ENCODE results near the gene SREK1IP1.

The SREK1IP1 gene

GRCh38 chr5:64744914-64745313 lies 23.6 kb downstream of the SREK1IP1 start:
- DNase-seq (ENCODE audit: low spot score): no peak
- Histone ChIP-seq H2AK5ac (ENCODE audit: low read depth, low read length) (no peak overlapping the region), H2BK5ac (ENCODE audit: low read length) (no peak overlapping the region), H2AFZ (ENCODE audit: low read length) (no peak overlapping the region), H3K14ac (ENCODE audit: low read length) (no peak overlapping the region), H2BK12ac (ENCODE audit: low read length) (no peak overlapping the region), H3K27ac (replicated peaks; ENCODE audit: low read length) (no peak overlapping the region), H3K23ac (ENCODE audit: low read depth, low read length, poor library complexity) (no peak overlapping the region), H3K9me3 (replicated peaks in 1 of 2; ENCODE audit: control insufficient read depth in 2 of 2, insufficient read depth in 1 of 2, low read depth in 1 of 2, low read length in 2 of 2) (no peaks in the 10 kb centered on the region), H3K79me1 (ENCODE audit: low read depth, low read length) (no peaks in the 10 kb centered on the region), H3K4me1 (ENCODE audit: control insufficient read depth in 2 of 2, insufficient read depth in 1 of 2, low read depth in 1 of 2, low read length in 2 of 2) (no peaks in the 10 kb centered on the region), H2BK120ac (ENCODE audit: low read depth, low read length) (no peak overlapping the region), H4K8ac (ENCODE audit: low read depth, low read length) (no peak overlapping the region), H3K9ac (ENCODE audit: low read depth, low read length, poor library complexity) (no peak overlapping the region), H3K4me2 (ENCODE audit: insufficient read depth, low read length, poor library complexity, severe bottlenecking) (no peak overlapping the region), H3K4ac (ENCODE audit: low read length) (no peak overlapping the region), H3K27me3 (ENCODE audit: control insufficient read depth in 3 of 3, insufficient read depth in 3 of 3, low read depth in 1 of 3, low read length in 3 of 3) (no peaks in the 10 kb centered on the region), H3K36me3 (replicated peaks in 1 of 2; ENCODE audit: control insufficient read depth in 2 of 2, insufficient read depth in 2 of 2, low read length in 2 of 2) (peaks cover 7 to 40% of the 10 kb centered on the region in 2 donors), H3K4me3 (ENCODE audit: low read length in 2 of 2) (no peak overlapping the region), H3K18ac (ENCODE audit: low read length) (no peak overlapping the region), H2BK15ac (ENCODE audit: low read length) (no peak overlapping the region), H4K91ac (ENCODE audit: low read depth, low read length, poor library complexity) (no peak overlapping the region)
- WGBS, 2 donors (ENCODE audit: extremely low coverage in 2 of 2, insufficient read length in 2 of 2, insufficient replicate concordance in 1 of 2): no CpG with 5 or more reads among the region's 1 CpG

GRCh38 chr5:64742821-64743220 lies 25.7 kb downstream of the SREK1IP1 start:
- Histone ChIP-seq H2AFZ (ENCODE audit: low read length) (no peak overlapping the region), H3K36me3 (replicated peaks in 1 of 2; ENCODE audit: control insufficient read depth in 2 of 2, insufficient read depth in 2 of 2, low read length in 2 of 2) (peaks cover 7 to 53% of the 10 kb centered on the region in 2 donors), H3K4ac (ENCODE audit: low read length) (no peak overlapping the region), H4K8ac (ENCODE audit: low read depth, low read length) (no peak overlapping the region), H3K27ac (replicated peaks; ENCODE audit: low read length) (no peak overlapping the region), H2BK5ac (ENCODE audit: low read length) (no peak overlapping the region), H3K14ac (ENCODE audit: low read length) (no peak overlapping the region), H3K4me3 (ENCODE audit: low read length in 2 of 2) (no peak overlapping the region), H3K23ac (ENCODE audit: low read depth, low read length, poor library complexity) (no peak overlapping the region), H2BK120ac (ENCODE audit: low read depth, low read length) (no peak overlapping the region), H2BK15ac (ENCODE audit: low read length) (no peak overlapping the region), H3K4me2 (ENCODE audit: insufficient read depth, low read length, poor library complexity, severe bottlenecking) (no peak overlapping the region), H3K79me1 (ENCODE audit: low read depth, low read length) (no peaks in the 10 kb centered on the region), H3K9ac (ENCODE audit: low read depth, low read length, poor library complexity) (no peak overlapping the region), H4K91ac (ENCODE audit: low read depth, low read length, poor library complexity) (no peak overlapping the region), H3K27me3 (ENCODE audit: control insufficient read depth in 3 of 3, insufficient read depth in 3 of 3, low read depth in 1 of 3, low read length in 3 of 3) (no peaks in the 10 kb centered on the region), H2AK5ac (ENCODE audit: low read depth, low read length) (no peak overlapping the region), H3K9me3 (replicated peaks in 1 of 2; ENCODE audit: control insufficient read depth in 2 of 2, insufficient read depth in 1 of 2, low read depth in 1 of 2, low read length in 2 of 2) (no peaks in the 10 kb centered on the region), H3K4me1 (ENCODE audit: control insufficient read depth in 2 of 2, insufficient read depth in 1 of 2, low read depth in 1 of 2, low read length in 2 of 2) (no peaks in the 10 kb centered on the region), H3K18ac (ENCODE audit: low read length) (no peak overlapping the region), H2BK12ac (ENCODE audit: low read length) (no peak overlapping the region)
- no peak for DNase-seq (ENCODE audit: low spot score)

- Histone ChIP-seq H4K8ac (ENCODE audit: low read depth, low read length) (no peak overlapping the region), H3K27me3 (ENCODE audit: control insufficient read depth in 3 of 3, insufficient read depth in 3 of 3, low read depth in 1 of 3, low read length in 3 of 3) (no peaks in the 10 kb centered on the region), H3K4me3 (ENCODE audit: low read length in 2 of 2) (no peak overlapping the region), H3K9ac (ENCODE audit: low read depth, low read length, poor library complexity) (no peak overlapping the region), H3K4me2 (ENCODE audit: insufficient read depth, low read length, poor library complexity, severe bottlenecking) (no peak overlapping the region), H2BK15ac (ENCODE audit: low read length) (no peak overlapping the region), H3K9me3 (replicated peaks in 1 of 2; ENCODE audit: control insufficient read depth in 2 of 2, insufficient read depth in 1 of 2, low read depth in 1 of 2, low read length in 2 of 2) (no peaks in the 10 kb centered on the region), H2BK12ac (ENCODE audit: low read length) (no peak overlapping the region), H2AFZ (ENCODE audit: low read length) (no peak overlapping the region), H3K4ac (ENCODE audit: low read length) (no peak overlapping the region), H2AK5ac (ENCODE audit: low read depth, low read length) (no peak overlapping the region), H3K14ac (ENCODE audit: low read length) (no peak overlapping the region), H3K27ac (replicated peaks; ENCODE audit: low read length) (no peak overlapping the region), H3K36me3 (replicated peaks in 1 of 2; ENCODE audit: control insufficient read depth in 2 of 2, insufficient read depth in 2 of 2, low read length in 2 of 2) (peaks cover 7 to 57% of the 10 kb centered on the region in 2 donors), H3K23ac (ENCODE audit: low read depth, low read length, poor library complexity) (no peak overlapping the region), H3K18ac (ENCODE audit: low read length) (no peak overlapping the region), H4K91ac (ENCODE audit: low read depth, low read length, poor library complexity) (no peak overlapping the region), H3K4me1 (ENCODE audit: control insufficient read depth in 2 of 2, insufficient read depth in 1 of 2, low read depth in 1 of 2, low read length in 2 of 2) (no peaks in the 10 kb centered on the region), H2BK5ac (ENCODE audit: low read length) (no peak overlapping the region), H3K79me1 (ENCODE audit: low read depth, low read length) (no peaks in the 10 kb centered on the region), H2BK120ac (ENCODE audit: low read depth, low read length) (no peak overlapping the region)
- DNase-seq (ENCODE audit: low spot score): no peak
- no CpG with 5 or more reads among the region's 1 CpG for WGBS, 2 donors (ENCODE audit: extremely low coverage in 2 of 2, insufficient read length in 2 of 2, insufficient replicate concordance in 1 of 2)
These were observed 26.1 kb downstream of the SREK1IP1 start for GRCh38 chr5:64742411-64742810.

- H2AK5ac ChIP-seq (ENCODE audit: low read depth, low read length): no peak overlapping the region
- H2AFZ ChIP-seq (ENCODE audit: low read length): no peak overlapping the region
- H3K9me3 ChIP-seq (replicated peaks in 1 of 2; ENCODE audit: control insufficient read depth in 2 of 2, insufficient read depth in 1 of 2, low read depth in 1 of 2, low read length in 2 of 2): peaks cover 0 to 3% of the 10 kb centered on the region in 2 donors
- H2BK12ac ChIP-seq (ENCODE audit: low read length): no peak overlapping the region
- H3K23ac ChIP-seq (ENCODE audit: low read depth, low read length, poor library complexity): no peak overlapping the region
- no peak overlapping the region for H3K4ac ChIP-seq (ENCODE audit: low read length)
- WGBS, 2 donors (ENCODE audit: extremely low coverage in 2 of 2, insufficient read length in 2 of 2, insufficient replicate concordance in 1 of 2): no CpG with 5 or more reads among the region's 2 CpGs
- H4K91ac ChIP-seq (ENCODE audit: low read depth, low read length, poor library complexity): no peak overlapping the region
- no peak overlapping the region for H3K27ac ChIP-seq (replicated peaks; ENCODE audit: low read length)
- no peak overlapping the region for H2BK5ac ChIP-seq (ENCODE audit: low read length)
- H3K9ac ChIP-seq (ENCODE audit: low read depth, low read length, poor library complexity): no peak overlapping the region
- no peak overlapping the region for H3K18ac ChIP-seq (ENCODE audit: low read length)
- no peak overlapping the region for H4K8ac ChIP-seq (ENCODE audit: low read depth, low read length)
- no peak for DNase-seq (ENCODE audit: low spot score)
- peaks cover 9 to 89% of the 10 kb centered on the region in 2 donors for H3K36me3 ChIP-seq (replicated peaks in 1 of 2; ENCODE audit: control insufficient read depth in 2 of 2, insufficient read depth in 2 of 2, low read length in 2 of 2)
- H2BK15ac ChIP-seq (ENCODE audit: low read length): no peak overlapping the region
- no peaks in the 10 kb centered on the region for H3K27me3 ChIP-seq (ENCODE audit: control insufficient read depth in 3 of 3, insufficient read depth in 3 of 3, low read depth in 1 of 3, low read length in 3 of 3)
- no peak overlapping the region for H3K4me2 ChIP-seq (ENCODE audit: insufficient read depth, low read length, poor library complexity, severe bottlenecking)
- H3K4me3 ChIP-seq (ENCODE audit: low read length in 2 of 2): no peak overlapping the region
- H3K4me1 ChIP-seq (ENCODE audit: control insufficient read depth in 2 of 2, insufficient read depth in 1 of 2, low read depth in 1 of 2, low read length in 2 of 2): peaks cover 0 to 1% of the 10 kb centered on the region in 2 donors
- no peak overlapping the region for H3K14ac ChIP-seq (ENCODE audit: low read length)
- H2BK120ac ChIP-seq (ENCODE audit: low read depth, low read length): no peak overlapping the region
- no peaks in the 10 kb centered on the region for H3K79me1 ChIP-seq (ENCODE audit: low read depth, low read length)
These were observed 41.3 kb downstream of the SREK1IP1 start for GRCh38 chr5:64727150-64727549.

All from neuronal stem cell (in vitro differentiated cells).